Stimulated activated CD8-positive, alpha-beta memory T cell treated with anti-CD3 and anti-CD28 coated beads, Interleukin-12 subunit alpha, Interleukin-12 subunit beta, amount 100 ng/mL, for 4 hours (primary cell): ENCODE data around the gene NRN1L.
A peak's percentile ranks its signal among the peaks of the same experiment; 100 is the strongest.

ENCODE experiments used
- DNase-seq: peaks from one replicate; pipeline ENCODE4 v3.0.0-alpha.2; 2020; ENCODE audit warnings: low read depth

NRN1L gene

DNA sequence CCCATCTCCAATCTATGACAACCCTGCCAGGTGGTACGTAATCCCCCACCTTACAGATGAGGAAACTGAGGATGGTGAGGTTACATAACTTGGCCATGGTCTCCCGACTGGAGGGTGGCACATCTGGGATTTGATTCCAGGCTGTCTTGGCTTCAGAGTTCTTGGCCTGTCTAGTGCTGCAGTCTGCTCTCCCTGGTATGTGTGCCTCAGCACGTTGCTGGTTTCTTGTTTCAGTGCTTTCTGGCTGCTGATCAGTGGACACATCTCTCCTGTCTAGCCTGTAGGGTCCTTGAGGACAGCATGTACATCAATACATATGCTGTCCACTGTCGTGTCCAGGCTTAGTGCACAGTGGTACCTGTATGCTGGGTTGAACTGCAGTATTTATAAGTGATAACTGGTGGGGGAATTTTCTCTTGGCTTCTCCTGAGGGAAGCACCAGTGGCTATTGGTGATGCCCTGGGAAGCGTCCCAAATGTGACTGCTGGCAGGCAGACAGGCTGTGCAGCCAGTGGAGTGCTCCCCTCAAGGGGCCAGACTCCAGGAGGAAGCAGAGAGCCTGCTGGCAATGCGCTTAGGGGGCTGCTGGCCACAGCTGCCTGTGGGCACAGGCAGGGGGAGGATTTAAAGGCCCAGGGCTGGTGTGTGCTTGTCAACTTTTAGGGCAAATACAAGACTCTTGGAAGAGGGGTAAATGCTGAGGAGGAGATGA lies 32.6 kb downstream of the NRN1L start:
- no peak for DNase-seq

DNA sequence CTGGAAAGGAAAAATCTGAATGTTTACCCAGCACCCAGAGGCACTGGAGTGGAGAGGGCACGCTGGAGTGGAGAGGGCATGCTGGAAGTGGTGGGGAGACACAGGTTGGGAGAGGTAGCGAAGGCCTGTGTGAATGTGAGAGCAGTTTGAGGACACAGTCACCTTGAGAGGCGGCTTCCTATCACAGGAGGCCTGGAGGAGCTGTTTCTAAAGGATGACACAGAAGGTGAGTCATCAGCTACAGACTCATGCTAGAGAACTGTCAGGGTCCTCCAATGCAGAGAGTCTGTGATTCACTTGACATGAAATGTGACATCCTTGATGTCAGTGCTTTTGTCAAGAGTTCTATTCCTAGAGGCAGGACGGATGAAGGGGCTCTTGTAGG lies 33.2 kb downstream of the NRN1L start:
- no peak for DNase-seq

DNA sequence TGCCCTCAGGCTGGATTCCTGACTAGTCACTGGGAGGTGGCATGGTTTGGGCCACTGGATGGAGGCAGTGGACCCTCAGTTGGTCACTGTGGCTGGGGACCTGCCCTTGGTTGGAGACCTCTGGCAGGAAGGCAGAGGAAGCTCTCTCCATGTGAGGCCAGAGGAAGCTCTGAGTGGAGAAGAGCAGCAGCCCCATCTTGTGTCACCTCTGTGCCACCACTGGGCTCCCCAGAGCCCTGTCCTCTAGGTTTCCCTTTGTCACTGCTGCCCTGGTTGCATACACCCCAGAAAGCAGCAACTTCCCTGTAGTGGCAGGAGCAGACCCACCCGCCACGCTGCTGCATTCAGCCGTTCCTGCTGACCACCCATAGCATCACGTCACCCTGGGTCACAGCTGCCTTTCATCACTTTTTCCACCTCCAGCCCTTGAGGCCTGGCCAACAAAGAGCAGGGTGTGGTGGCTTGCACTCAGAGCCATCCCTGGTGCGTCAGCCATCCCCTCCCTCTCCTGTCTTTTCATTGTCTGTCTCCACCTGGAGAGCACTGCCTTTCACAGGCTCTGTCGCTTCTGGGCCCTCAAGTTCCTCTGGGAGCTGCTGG lies 35.0 kb downstream of the NRN1L start:
- no peak for DNase-seq

DNA sequence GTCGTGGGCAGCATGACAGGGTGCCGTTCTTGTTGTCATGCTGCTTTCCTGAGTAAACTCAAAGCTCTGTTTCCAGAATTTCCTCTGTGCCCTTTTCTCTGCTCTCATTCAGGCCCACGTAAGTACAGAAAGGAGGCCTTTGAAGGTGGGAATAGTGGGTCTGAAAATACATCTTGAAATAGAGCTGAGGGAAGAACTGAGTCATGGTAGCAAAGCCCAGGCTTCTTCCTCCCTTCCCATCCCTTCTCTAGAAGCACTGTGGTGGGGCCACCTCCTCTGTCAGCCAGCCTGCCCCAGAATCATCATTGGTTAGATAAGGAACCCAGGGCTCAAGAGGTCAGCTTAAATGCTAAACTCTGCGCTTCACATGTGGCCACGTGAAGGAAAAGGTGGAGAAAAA lies 37.5 kb downstream of the NRN1L start:
- no peak for DNase-seq

DNA sequence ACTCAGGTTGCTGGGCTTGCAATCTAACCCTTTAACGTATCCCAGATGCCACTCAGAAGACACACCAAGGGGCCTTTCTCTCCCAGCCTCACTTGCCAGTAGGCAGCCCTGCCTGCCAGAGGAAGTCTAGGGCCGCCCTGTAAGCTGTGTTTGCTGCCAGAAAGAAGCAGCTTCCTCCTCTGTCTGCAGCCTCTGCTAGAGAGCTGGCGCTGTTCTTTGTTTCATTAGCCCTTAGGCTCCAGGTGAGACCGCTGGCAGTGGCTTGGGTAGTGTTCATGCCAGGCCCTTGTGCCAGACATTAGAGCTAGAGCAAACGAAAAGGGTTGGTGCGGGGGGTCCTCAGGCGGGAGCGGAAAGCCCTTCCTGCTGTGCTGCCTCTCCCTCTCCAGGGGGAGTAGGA lies 38.1 kb downstream of the NRN1L start:
- no peak for DNase-seq

DNA sequence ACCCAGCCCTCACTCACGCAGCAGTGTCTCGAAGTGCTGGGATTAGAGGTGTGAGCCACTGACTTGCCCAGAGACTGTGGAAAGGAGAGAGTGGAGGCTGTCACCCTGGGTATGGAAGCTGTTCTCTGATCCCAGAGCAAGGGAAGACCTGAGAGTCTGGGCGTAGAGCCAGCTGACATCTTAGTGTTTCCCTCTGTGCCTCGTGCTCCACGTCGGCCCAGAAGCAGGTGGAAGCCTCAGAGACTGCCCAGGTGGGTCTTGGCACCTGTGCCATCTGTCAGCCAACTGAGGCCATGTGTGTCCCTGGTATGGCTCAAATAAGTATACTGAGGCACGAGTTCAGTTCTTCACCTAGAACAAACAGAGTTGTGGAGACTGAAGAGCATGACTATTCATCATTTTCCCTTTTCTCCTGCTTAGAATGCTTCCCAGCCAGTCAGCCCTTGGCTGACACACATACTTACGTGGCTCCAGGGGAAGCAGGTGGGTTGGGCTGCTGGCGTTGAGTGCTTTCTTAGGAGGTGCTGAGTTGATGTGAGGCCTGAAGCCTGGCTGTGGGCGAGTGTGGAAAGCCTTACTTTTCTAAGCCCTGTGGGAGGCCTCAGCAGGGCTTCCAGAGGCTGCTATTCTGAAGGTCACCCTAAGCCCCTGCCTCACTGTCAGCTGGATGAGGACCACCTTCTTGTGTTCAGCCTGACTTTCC lies 38.9 kb downstream of the NRN1L start:
- no peak for DNase-seq

DNA sequence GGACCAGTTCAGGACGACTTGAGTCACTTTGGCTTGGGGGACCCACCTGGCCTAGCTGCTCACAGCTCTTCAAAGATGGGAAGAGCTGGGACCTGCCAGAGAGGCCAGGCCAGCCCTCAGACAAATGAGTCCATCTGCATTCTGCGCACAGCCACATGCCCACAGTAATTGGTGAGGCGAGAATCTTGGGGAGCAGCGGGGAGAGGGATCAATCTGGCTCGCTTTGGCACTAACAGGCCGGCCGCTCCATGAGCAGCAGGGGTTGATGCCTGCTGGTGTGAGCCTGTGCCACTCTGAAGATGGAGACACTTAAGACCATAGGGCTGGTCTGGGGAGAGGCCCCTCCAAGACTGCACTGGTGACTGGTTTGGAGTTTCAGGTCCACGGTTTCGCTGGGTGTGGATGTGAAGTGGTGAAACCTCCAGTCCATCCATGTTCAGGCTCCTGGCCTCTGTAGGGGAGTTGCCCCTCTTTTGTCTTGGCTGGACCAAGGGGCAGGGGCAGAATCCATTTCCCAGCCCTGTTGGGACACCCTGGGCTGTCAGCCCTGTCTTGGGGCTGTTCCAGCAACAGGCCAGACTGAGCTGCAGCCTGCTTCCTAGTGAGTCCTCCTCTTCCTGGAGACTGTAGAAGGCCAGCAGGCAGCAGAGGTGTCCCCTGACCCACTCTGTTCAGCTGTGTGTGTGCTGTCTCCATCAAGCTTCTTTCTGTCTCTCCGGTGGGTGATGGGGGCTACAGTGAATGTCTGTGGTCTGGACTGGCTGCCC lies 39.6 kb downstream of the NRN1L start:
- no peak for DNase-seq

DNA sequence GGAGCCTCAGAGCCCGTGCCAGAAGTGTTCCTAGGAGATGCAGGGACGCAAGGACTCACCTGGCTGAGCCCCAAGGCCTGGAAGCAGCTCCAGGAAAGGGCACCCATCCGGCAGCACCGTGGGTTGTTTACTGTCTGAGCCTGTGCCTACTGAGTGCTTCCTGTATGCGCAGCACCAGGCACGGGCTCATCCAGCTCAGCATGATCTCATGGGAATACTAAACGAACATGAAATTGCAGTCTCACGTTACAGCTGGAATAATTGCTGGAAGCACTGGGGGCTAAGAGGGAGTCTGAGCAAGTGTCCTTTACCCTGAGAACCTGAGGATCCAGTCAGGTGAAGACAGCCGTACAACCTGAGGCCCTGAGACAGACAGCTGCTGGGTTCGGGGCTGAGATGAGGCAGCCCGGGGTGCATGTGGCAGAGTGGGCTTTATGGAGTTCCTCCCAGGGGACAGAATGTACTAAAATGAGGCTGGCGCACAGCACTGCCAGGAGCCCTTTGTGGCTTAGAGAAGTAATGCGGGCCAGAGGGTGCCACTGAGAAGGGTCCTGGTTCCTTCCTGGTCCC lies 41.6 kb downstream of the NRN1L start:
- no peak for DNase-seq

DNA sequence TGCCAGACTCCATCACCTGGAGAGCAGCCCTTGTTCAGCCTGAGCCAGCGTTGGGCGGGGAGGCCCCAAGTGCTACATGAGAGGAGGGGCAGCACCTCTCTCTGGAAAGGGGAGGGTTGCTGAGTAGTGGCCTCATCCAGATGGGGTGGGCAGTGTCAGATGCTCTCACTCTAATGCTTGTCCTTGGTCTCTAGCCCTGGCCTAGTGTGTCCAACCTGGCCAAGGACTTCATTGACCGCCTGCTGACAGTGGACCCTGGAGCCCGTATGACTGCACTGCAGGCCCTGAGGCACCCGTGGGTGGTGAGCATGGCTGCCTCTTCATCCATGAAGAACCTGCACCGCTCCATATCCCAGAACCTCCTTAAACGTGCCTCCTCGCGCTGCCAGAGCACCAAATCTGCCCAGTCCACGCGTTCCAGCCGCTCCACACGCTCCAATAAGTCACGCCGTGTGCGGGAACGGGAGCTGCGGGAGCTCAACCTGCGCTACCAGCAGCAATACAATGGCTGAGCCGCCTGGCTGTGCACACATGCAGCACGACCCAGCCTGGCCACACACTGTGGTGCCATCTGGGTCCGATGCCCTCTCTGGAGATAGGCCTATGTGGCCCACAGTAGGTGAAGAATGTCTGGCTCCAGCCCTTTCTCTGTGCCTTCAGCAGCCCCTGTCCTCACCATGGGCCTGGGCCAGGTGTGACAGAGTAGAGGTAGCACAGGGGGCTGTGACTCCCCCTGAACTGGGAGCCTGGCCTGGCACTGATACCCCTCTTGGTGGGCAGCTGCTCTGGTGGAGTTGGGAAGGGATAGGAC lies 42.7 kb downstream of the NRN1L start:
- DNase-seq: no peak

DNA sequence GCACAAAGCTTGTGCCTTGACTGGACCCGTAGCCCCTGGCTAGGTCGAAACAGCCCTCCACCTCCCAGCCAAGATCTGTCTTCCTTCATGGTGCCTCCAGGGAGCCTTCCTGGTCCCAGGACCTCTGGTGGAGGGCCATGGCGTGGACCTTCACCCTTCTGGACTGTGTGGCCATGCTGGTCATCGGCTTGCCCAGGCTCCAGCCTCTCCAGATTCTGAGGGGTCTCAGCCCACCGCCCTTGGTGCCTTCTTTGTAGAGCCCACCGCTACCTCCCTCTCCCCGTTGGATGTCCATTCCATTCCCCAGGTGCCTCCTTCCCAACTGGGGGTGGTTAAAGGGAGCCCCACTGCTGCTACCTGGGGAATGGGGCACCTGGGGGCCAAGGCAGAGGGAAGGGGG lies 43.5 kb downstream of the NRN1L start:
- no peak for DNase-seq

DNA sequence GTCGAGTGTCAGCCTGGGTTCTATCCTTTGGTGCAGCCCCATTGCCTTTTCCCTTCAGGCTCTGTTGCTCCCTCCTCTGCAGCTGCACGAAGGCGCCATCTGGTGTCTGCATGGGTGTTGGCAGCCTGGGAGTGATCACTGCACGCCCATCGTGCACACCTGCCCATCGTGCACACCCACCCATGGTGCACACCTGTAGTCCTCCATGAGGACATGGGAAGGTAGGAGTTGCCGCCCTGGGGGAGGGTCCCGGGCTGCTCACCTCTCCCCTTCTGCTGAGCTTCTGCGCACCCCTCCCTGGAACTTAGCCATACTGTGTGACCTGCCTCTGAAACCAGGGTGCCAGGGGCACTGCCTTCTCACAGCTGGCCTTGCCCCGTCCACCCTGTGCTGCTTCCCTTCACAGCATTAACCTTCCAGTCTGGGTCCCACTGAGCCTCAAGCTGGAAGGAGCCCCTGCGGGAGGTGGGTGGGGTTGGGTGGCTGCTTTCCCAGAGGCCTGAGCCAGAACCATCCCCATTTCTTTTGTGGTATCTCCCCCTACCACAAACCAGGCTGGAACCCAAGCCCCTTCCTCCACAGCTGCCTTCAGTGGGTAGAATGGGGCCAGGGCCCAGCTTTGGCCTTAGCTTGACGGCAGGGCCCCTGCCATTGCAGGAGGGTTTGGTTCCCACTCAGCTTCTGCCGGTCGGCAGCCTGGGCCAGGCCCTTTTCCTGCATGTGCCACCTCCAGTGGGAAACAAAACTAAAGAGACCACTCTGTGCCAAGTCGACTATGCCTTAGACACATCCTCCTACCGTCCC lies 44.1 kb downstream of the NRN1L start:
- DNase-seq: peak; percentile 48

DNA sequence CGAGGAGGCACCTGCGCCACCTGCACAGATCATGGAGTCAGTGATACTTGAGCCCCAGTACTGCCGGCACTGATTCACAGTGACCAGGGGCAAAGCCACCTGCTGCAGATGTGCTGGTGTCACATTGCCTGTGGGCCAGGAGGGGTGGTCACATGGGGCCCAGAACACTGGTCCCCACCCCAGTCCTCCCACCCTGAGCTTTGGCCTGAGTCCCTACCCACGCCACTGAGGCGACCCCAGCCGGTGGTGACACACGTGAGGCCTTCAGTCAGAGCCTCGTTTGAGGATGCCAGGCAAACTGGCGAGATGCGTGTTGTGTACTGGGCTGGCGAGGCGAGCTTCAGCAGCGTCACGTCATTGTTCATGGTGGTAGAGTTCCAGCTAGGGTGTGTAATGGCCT lies 45.5 kb downstream of the NRN1L start:
- no peak for DNase-seq

DNA sequence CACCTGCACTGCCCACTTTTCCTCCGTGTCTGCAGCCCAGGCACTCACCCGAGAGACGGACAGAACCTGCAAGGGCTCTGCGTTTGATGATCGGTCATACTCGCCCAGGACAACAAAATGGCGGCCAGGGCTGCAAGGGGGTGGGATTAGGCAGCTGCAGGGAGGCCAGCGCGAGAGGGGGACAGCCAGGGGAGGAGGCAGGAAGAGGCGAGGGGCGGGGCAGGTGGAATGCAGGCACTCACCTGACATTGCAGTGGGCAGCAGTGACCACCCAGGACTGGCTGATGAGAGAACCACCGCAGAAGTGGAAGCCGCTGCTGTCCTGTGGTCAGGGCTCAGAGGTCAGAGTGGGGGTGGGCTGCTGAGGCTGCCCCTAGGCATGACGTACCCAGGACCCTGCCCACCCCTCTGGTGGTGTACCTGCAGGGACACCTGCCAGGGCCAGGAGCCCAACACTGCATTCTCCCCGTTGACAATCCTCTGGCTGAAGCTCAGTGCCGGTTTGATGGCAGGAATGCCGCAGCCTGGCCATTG lies 46.1 kb downstream of the NRN1L start:
- DNase-seq: no peak

DNA sequence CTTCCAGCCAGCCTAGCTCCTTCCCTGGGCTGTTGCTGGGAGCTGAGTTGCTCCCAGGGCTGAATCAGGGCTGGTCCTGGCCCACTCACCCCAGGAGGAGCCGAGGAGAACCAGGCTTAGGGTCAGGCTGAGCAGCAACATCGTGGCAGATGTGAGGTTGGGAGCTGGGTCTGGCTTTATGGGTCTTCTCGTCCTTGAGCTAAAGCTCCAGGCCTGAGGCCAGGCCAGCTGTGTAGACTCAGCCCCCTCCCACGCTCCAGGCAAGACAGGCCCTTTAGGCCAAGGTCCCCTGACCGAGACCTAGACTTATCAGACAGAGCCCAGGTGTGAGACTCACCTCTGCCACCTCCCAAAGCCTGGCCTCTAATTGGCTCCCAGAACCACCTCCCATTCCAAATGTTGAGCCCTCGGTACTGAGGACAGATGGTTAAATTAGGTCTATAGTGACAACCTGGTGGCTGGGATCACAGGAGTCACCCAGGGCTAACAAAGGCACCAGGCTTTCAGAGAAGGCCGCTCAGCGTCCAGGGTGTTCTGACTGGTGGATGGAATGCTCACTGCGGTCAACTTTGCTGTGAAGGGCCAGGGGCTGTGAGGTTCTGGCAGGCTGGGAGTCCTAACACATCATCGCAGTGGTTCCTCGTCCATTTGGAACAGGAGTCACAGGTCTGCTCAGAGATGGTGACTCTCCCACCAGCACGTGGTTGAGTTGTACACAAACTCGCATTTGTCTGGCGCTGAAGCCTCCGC lies 47.2 kb downstream of the NRN1L start, which contains the start of gene CTRL:
Gene CTRL (minus strand): TSS at position 151 of the 750 bp plus-strand sequence. CDS start 10 bp downstream, at position 141.
- DNase-seq: no peak

DNA sequence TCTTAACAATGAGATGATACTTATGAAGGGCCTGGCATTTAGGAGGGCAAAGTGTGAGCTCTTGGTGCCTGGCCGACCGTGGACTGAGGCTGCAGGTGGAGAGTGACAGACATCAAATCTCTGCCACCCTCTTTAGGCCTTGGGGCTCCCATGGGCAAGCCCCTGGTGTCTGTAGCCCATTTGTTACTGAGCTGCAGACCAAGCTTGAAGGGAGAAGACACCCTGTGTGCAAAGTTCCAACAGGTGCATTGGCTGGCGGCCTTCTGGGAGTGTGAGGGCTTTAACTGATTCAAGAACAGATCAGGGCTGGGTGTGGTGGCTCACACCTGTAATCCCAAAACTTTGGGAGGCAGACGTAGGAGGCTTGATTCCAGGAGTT lies 47.8 kb downstream of the NRN1L start:
- DNase-seq: no peak

DNA sequence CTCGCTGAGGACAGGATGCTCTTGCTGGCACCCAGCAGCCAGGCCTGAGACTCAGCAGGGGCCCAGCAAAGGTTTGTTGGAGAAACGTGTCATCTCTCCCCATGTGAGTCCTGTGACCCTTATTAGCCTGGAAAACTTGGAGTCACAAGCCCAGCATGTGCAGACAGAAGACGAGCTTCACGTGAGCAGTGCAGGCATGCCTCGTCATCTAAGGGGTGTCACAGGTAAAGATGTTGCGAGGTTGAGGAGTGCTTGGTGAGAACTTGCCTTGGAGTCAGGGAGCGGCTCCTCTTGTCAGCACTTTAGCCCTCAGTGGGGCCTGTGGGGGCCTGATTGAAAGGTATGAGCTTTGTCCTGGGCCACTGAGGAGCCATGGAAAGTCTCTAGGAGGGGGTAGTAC lies 49.1 kb downstream of the NRN1L start:
- no peak for DNase-seq

DNA sequence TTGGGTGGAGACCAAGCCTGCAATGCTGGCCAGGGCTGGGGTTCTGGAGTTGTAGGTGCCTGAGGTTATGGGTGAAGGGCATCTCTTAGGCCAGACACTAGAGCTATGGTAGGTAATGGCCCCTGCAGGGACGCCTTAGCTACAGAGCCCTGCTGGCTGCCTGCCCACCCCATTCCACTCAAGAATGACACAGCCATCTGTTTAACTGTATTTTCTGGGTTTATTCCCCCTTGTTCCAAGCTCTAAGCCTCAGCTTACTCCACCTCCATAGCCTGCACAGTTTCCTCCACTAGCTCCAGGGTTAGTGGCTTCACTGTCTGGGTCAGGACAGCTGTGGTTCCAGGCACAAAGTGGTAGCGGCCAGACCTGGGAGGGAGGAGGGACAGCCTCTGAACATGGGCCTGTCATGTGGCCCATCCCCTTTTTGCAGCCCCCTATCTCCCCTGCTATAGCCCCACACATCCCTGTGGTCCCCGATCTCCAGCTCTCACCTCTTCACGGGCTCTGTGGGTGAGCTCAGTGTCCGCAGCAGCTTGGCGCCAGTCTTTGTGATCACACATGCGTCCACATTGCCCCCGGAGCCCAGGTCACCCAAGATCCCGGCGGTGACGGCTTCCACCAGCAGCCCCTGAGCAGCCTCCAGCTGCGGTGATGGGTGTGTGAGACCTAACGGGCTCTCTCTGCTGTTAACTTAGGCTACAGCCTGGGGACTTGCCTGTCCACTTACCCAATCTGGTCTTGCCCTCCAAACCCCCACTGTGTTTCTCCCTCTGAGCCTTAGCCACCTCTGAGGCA lies 49.8 kb downstream of the NRN1L start:
- no peak for DNase-seq

DNA sequence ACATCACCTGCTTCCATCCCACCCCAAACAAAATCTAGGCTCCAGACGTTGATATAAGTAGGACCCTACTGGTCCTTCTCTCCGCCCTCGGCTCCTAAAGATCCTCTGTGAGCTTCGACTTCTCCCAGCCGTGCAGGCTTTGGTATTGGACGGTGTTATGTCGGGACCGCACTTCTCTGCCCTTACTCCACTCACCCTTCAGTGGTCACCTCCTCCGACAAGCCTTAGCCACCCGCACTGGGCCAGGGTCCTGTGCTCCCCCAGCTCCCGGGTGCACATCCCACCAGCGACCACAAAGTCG lies 50.4 kb downstream of the NRN1L start:
- DNase-seq: no peak
